ENCODE data around the gene AGMO. TPM values are rescaled to one million over a fixed set of nuclear protein-coding genes. Genes with fewer than 3 reads are reported as not detected.

The AGMO gene
- total and polyA plus RNA-seq, 7 donors: 0.16 to 0.42 (median 0.36) TPM; not detected in 4

- no peak overlapping the region for H3K27ac ChIP-seq
- no peak for DNase-seq
- 94 to 97% methylated on average over 5 of the region's 5 CpGs for WGBS, 2 donors
- H3K36me3 ChIP-seq: no peaks in the 10 kb centered on the region
- no peaks in the 10 kb centered on the region for H3K27me3 ChIP-seq
- H3K4me1 ChIP-seq: no peaks in the 10 kb centered on the region
- H3K4me3 ChIP-seq: no peak overlapping the region
- TF ChIP-seq POLR2AphosphoS5 (IDR thresholded peaks at IDR 0.05) (no peak), CTCF (IDR thresholded peaks at IDR 0.05) (no peak), EP300 (IDR thresholded peaks at IDR 0.05) (no peak), POLR2A (IDR thresholded peaks at IDR 0.05) (no peak)
- intact Hi-C loops (cut with DNase I): no loop called here
- no peaks in the 10 kb centered on the region for H3K9me3 ChIP-seq
These were observed 246.9 kb downstream of the AGMO start for GRCh38 chr7:15314922-15315321.

- no peak overlapping the region for H3K27ac ChIP-seq
- intact Hi-C loops (cut with DNase I): no loop called here
- no peak overlapping the region for H3K4me3 ChIP-seq
- 17 to 48% methylated on average over 1 of the region's 1 CpG for WGBS, 2 donors
- H3K36me3 ChIP-seq: no peaks in the 10 kb centered on the region
- no peaks in the 10 kb centered on the region for H3K4me1 ChIP-seq
- no peak for TF ChIP-seq POLR2A (IDR thresholded peaks at IDR 0.05)
- DNase-seq: no peak
- H3K9me3 ChIP-seq: no peaks in the 10 kb centered on the region
- H3K27me3 ChIP-seq: no peaks in the 10 kb centered on the region
These were observed 248.5 kb downstream of the AGMO start for GRCh38 chr7:15313361-15313760.

- H3K4me3 ChIP-seq: no peak overlapping the region
- H3K27ac ChIP-seq: no peak overlapping the region
- no peaks in the 10 kb centered on the region for H3K4me1 ChIP-seq
- no peaks in the 10 kb centered on the region for H3K36me3 ChIP-seq
- intact Hi-C loops (cut with DNase I): loop anchor here (5.0 to 10.0 kb wide), 3 partner anchors 415 to 762 kb away; no protein-coding TSS in a partner anchor
- H3K27me3 ChIP-seq: no peaks in the 10 kb centered on the region
- TF ChIP-seq POLR2AphosphoS5 (IDR thresholded peaks at IDR 0.05): no peak
- TF ChIP-seq CTCF (IDR thresholded peaks at IDR 0.05): no peak
- no peak for TF ChIP-seq EP300 (IDR thresholded peaks at IDR 0.05)
- no peak for TF ChIP-seq POLR2A (IDR thresholded peaks at IDR 0.05)
- no peak for DNase-seq
- WGBS, 2 donors: 62 to 68% methylated on average over 1 of the region's 1 CpG
- H3K9me3 ChIP-seq: no peaks in the 10 kb centered on the region
These were observed 251.9 kb downstream of the AGMO start for GRCh38 chr7:15309872-15310271.

- 85 to 91% methylated on average over 3 of the region's 3 CpGs for WGBS, 2 donors
- H3K4me1 ChIP-seq: no peaks in the 10 kb centered on the region
- no peaks in the 10 kb centered on the region for H3K27me3 ChIP-seq
- intact Hi-C loops (cut with DNase I): loop anchor here (5.0 to 10.0 kb wide), 3 partner anchors 416 to 763 kb away; no protein-coding TSS in a partner anchor
- no peaks in the 10 kb centered on the region for H3K36me3 ChIP-seq
- H3K4me3 ChIP-seq: no peak overlapping the region
- TF ChIP-seq POLR2A (IDR thresholded peaks at IDR 0.05): no peak
- no peak for TF ChIP-seq POLR2AphosphoS5 (IDR thresholded peaks at IDR 0.05)
- no peak overlapping the region for H3K27ac ChIP-seq
- DNase-seq: no peak
- H3K9me3 ChIP-seq: no peaks in the 10 kb centered on the region
These were observed 253.0 kb downstream of the AGMO start for GRCh38 chr7:15308821-15309220.

- no peaks in the 10 kb centered on the region for H3K36me3 ChIP-seq
- DNase-seq: no peak
- intact Hi-C loops (cut with DNase I): loop anchor here (5.0 to 10.0 kb wide), 3 partner anchors 419 to 766 kb away; no protein-coding TSS in a partner anchor
- no peaks in the 10 kb centered on the region for H3K9me3 ChIP-seq
- no peak for TF ChIP-seq POLR2AphosphoS5 (IDR thresholded peaks at IDR 0.05)
- TF ChIP-seq EP300 (IDR thresholded peaks at IDR 0.05): no peak
- no peak for TF ChIP-seq POLR2A (IDR thresholded peaks at IDR 0.05)
- TF ChIP-seq CTCF (IDR thresholded peaks at IDR 0.05): no peak
- H3K4me1 ChIP-seq: no peaks in the 10 kb centered on the region
- no peak overlapping the region for H3K27ac ChIP-seq
- no peak overlapping the region for H3K4me3 ChIP-seq
- no peaks in the 10 kb centered on the region for H3K27me3 ChIP-seq
These were observed 255.5 kb downstream of the AGMO start for GRCh38 chr7:15306296-15306695.

GRCh38 chr7:15305002-15305600 is 256.7 kb downstream of the AGMO start:
- H3K27ac ChIP-seq: no peak overlapping the region
- no peak overlapping the region for H3K4me3 ChIP-seq
- DNase-seq: peak; percentile 72
- H3K27me3 ChIP-seq: no peaks in the 10 kb centered on the region
- H3K36me3 ChIP-seq: no peaks in the 10 kb centered on the region
- H3K9me3 ChIP-seq: no peaks in the 10 kb centered on the region
- 28 to 60% methylated on average over 2 of the region's 2 CpGs for WGBS, 2 donors
- no peaks in the 10 kb centered on the region for H3K4me1 ChIP-seq
- TF ChIP-seq CTCF (IDR thresholded peaks at IDR 0.05): peak; percentile 34 to 73 (median 60)
- no peak for TF ChIP-seq EP300 (IDR thresholded peaks at IDR 0.05)
- no peak for TF ChIP-seq POLR2A (IDR thresholded peaks at IDR 0.05)
- TF ChIP-seq POLR2AphosphoS5 (IDR thresholded peaks at IDR 0.05): no peak
- intact Hi-C loops (cut with DNase I): loop anchor here (5.0 to 10.0 kb wide), 3 partner anchors 420 to 767 kb away; no protein-coding TSS in a partner anchor
